MM.1S (cell line): ENCODE results near the gene ANKS1B.

Experiments
- CTCF ChIP-seq: fragments of 300-600 bp; sonication (generic); IDR thresholded peaks from 2 replicates; pipeline ENCODE4 v1.5.1; 2016; ENCODE audit warnings: antibody characterized with exemption, low read length, mixed read lengths
- EZH2 ChIP-seq: fragments of 300-600 bp; sonication (generic); optimal IDR thresholded peaks from 2 replicates; pipeline ENCODE3; 2017; ENCODE audit warnings: low read depth, mild to moderate bottlenecking, antibody characterized with exemption, low read length, mixed read lengths
- EZH2phosphoT487 ChIP-seq: fragments of 300-600 bp; sonication (generic); IDR thresholded peaks from 2 replicates; pipeline ENCODE4 v1.6.1; 2018; ENCODE audit warnings: antibody characterized with exemption, low read length

- TF ChIP-seq CTCF: no peak
- TF ChIP-seq EZH2: no peak
- no peak for TF ChIP-seq EZH2phosphoT487
These were observed 1114.2 kb downstream of the ANKS1B start for GRCh38 chr12:98870504-98870903.
